T-helper 9 cell (primary cell): Measurements from ENCODE around the gene COASY.
A peak's percentile ranks its signal among the peaks of the same experiment; 100 is the strongest.

Experiments
- DNase-seq: peaks from one replicate; pipeline ENCODE4 v3.0.0-alpha.2; 2020
- total RNA-seq, 2 donors: gene quantifications; one replicate each; lab custom pipeline; 2026; lab: John Stamatoyannopoulos, UW

COASY gene
- total RNA-seq = 17.9 to 44.3 reads per million in 2 donors

DNA sequence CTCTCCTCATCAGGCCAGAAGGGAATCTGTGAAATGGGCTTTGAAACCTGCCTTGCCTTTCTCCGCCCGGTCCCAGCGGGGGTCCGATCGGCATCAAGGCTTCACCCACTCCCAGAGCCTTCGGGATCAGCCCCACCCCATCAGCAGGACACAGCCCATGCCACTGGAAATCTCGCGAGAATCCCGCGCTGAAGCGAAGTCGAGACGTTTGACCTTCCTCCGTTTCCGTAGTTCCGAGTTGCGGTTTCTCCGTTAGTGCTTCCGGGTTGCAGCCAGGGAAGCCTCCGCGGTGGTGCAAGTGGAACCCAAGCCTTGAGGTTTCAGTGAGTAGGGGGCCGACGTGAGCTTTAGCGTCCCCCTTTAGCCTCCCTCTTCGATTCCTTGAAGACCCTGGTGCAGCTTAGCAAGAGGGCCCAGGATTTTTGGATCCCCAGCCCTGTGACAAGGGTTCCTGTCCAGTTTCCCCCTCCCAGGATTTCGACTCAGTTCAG, at the start of gene COASY:
TSS of gene COASY (plus strand) at position 252 of the 491 bp plus-strand sequence. CDS start 475 bp downstream, outside the sequence.
- peak; percentile 87 for DNase-seq

DNA sequence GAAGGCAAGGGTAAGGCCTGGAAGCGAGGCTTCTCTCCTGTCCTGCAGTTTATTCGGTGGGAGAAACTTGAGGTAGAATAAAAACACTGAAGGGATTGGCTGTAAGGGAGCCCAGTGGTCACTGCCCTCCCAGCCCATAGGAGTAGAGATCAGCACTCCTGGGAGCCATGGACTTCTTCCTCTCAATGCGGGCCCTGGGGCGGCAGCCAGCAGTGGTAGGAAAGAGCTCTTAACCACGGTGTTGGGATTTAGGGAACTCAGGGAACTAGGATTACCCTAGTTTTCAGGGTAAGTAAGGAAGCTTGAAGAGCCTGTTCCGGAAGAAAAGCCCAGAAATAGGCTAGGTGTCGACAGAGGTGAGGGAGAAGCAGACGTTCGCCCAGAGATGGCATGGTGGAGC, 49.7 kb upstream of the COASY start:
- DNase-seq = no peak

DNA sequence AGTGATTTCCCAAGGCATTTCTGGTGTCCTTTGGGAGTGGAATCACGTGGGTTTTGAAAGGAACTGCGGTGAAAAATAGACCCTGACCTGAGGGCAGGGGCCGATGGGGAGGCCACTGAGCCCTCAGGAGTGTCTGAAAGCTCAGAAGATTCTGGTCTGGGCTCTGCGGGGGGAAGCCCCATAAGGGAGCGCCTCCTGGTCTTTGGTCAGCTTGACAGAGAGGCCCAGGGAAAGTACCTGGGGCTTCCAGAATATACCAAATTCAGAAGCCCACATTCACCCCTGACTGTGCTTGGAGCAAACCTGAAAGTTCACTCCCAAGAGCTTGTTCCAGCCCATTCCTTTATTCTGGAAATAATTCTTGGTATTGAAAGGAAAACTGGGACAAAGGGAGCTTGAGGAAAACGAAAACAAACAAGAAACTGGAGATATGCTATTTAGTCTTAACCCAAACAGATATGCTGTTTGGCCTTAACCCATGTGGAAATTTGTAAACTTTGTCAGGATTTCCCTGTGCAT, 49.2 kb upstream of the COASY start:
- no peak for DNase-seq

DNA sequence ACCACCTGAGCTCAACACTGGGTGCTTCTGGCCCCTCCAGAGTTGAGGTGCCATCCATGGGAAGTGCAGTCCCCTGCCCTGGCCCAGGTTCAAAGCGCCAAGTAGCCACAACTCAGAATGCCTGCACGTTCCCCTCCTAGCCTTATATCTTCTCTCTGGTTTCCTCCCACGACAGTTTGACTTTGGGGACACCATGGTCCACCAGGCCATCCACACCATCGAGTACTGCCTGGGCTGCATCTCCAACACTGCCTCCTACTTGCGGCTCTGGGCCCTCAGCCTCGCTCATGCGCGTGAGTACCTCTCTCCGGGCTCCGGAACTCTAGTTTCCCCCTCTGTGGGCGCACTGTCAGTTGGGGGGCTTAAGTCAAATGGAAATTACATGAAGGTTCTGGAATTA, 48.3 kb upstream of the COASY start:
- DNase-seq = no peak

DNA sequence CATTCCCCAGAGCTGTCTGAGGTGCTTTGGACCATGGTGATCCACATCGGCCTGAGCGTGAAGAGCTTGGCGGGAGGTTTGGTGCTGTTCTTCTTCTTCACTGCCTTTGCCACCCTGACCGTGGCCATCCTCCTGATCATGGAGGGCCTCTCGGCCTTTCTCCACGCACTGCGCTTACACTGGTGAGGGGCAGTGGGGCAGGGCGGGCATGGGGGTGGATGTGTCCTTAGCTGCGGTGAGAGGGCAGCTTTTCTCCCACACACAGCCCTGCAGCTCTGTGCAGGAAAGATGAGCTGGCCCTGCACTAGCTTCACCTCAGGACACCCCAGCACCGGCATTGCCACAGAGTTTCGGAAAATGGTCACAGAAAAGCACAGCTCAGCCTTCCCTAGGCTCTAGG, 47.7 kb upstream of the COASY start:
- no peak for DNase-seq

DNA sequence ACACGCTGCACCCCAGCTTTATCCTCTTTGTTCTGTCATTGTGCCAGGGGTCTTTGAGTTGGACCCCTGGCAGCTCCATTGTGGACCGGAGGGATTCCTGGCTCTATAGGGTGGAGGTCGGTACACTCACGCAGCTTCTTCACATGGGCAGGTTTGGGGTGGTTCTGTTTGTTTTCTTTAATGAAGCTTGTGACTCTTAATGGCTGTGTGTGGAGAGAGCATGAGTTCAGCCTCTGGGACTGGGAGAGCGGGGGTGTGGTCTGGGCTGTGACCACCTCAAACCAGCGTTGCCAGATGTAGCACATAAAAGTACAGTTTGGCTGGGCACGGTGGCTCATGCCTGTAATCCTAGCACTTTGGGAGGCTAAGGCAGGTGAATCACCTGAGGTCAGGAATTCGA, 47.1 kb upstream of the COASY start:
- DNase-seq = no peak

DNA sequence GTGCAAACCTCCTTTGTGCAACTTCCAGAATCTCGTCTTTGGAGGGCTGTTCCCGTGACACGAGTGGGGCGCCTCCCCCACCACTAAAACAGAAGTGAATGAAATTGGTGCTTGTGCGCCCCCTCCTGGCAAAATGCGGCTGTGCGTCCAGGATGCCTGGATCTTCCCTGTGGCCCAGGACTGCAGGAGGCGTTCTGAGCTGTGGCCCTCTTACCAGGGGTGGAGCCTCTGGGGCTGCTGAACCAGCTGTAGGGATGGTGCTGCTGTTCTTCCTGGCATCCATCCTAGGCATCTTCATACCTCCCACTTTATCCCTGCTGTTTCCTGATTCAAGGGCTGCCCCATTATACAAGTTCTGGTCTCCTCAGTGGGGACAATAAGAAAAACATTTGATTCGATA, 44.4 kb upstream of the COASY start:
- DNase-seq = peak; percentile 85

DNA sequence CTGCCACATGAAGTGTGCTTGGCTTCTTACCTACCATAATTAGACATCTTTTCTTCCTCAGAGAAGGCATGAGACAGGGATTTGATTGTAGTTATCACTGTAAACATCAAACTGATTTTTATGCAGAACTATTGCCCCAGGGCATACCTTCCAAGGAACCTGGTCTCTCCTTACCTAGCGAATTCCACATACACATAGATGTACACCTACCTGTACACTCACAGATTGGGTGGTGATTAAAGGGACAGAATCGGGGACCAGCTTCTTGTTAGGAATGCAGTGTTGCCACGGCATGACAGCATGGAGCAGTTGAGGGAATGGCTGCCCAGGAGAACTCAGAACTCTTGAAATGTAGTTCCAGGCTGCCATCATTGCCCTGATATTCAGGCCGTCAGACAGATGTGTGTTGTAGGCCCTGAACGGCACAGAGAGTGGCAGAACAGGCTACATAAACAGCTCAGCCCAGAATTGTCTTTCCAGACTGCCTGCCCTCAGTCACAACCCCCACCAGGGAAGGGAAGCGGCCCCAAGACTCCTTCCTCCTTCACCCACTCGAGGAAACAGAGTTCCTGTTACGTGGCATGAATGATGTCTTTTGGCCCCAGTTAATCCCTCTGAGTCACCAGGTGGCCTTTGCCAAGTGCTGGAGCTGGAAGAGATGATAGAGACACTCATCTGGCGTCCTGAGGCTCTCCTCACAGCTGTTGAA, 43.7 kb upstream of the COASY start:
- no peak for DNase-seq

DNA sequence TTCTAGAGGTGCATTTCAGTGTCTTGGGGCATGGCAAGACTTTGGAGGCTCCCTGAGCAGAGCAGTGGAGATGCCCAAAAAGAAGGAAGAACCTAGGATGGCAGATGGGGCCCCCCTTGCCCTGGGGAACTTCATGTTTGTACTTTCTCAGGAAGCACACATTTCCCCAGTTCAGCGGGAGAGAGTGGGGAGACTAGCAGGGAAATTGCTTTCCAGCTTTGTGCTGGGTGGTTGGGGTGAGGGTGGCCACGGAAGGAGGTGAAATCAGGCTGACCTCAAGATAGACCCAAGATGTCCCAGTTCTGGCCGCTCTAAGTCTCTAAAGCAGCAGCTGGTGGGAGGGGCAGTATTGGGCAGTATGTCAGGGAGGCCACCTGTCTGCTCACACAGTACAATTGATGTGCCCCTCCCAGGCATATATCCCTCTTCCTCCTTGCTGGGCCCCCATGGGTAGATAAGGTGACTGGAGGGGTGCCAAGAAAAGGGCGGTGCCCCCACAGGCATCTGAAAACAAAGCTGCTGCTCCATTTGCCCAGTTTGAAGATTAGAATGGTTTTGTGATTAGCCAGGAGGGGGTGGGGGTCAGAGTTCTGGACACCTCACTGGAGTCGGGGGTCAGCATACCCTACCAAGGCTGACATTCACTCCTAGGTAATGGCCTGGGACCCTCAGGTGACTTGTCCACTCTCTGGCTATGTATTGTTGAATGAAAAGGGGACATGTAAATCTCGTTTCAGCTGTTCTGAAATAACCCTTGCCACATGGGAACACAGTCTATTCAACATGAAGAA, 43.0 kb upstream of the COASY start:
- no peak for DNase-seq

DNA sequence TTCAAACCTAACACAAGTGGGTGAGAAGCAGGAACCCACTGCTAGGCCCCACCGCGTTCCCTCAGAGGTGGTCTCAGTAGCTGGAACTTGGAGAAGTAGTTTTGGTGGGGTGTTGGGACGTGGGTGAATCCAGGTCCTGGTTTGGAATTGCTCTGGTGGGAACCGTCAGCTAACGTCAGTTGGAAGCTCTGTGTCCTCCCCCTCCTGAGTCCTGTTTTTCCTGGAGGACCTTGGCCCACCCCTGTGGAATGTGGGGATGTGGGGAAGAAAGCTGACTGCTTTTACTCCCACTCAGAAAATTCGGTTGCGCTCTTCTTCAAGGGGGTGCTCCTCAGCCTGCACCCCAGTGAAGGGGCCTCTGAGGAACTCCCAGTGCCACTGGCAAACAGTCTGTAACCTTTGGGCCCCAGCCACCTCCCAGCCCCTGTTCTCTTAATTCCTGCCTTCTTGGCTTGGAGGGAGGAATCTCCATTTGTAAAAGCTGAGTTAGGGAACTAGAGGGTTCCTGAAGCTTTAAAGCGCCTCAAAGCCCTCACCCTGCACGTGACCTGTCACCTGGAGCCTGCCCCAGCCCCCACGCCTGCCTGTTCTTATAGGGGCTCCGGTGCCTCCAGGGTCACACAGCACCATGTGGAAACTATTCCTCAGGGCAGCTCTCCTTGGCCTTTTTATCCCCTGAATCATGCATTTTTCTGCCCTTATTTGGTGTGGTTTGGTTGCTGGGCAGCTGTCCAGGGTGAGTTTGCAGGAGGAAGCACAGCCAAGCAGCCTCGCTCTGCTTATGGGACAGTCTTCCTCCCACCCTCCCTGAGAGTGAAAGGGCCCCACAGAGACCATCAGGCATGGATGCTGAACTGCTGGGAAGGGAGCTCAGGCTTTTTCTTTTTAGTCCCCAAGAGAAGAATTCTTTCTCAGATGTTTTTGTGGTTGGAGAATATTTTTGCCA, 42.1 kb upstream of the COASY start:
- DNase-seq = no peak

DNA sequence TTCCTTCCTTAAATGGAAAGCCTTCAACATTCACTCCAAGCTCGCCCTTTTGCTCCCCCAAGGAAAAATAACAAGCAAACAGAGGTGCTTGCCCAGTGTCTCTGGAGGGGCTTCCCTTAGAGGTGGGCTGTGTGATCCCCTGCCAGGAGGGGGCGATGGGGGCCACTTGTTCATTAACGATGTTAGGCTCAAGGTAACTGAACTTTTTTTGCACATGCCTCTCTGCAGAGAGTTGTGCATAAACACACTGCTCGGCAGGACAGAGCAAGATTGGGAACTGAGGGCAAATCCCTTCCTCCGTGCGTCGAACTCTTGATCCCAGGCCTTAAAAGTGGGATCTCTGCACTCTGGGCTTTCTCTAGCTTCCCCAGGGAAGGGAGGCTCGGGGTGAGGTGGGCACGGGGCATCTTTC, 41.4 kb upstream of the COASY start:
- DNase-seq = no peak

DNA sequence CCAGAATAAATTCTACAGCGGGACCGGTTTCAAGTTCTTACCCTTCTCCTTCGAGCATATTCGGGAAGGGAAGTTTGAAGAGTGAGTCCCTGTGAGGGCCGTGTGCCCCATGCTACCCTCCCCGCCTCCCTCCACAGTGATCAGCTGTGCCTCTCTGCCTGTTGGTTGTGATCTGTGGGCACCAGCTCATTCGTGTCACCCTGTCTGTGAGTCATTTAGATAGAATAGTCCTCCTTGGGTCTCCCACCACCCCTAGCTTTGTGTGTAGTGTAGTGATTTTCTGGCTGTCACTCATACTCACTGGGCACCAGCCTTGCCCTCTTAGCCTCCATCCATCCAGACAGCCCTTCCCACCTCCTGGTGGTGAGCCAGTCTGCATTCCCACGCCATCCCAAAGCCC, 40.9 kb upstream of the COASY start:
- DNase-seq = no peak

DNA sequence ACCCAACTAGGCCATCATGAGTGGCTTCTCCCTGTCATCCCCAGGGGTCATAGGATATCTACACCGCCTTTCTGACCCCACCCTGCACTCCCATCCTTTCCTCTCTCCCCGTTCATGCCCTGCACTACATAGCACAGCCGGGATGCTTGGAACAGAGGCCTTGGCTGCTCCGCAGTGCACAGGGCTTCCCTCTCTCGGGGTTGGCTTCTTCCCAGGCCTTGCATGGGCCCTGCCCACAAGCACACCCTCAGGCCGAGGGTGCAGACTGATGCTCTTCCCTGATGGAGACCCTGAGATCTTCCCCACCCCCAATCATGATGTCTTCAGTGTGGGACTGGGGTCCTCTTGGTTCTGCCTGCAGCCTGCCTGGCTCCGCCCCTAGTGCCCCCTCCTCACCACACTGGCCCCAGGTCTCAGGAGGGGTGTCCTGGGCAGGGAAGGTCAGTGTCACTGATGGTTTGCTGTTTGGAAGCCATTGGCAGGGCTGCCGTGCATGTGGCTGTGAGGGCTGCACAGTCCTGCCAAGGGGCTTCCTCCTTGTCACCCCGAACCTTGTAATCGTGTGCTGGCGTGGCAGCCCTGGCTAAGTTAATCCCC, 40.2 kb upstream of the COASY start:
- no peak for DNase-seq

DNA sequence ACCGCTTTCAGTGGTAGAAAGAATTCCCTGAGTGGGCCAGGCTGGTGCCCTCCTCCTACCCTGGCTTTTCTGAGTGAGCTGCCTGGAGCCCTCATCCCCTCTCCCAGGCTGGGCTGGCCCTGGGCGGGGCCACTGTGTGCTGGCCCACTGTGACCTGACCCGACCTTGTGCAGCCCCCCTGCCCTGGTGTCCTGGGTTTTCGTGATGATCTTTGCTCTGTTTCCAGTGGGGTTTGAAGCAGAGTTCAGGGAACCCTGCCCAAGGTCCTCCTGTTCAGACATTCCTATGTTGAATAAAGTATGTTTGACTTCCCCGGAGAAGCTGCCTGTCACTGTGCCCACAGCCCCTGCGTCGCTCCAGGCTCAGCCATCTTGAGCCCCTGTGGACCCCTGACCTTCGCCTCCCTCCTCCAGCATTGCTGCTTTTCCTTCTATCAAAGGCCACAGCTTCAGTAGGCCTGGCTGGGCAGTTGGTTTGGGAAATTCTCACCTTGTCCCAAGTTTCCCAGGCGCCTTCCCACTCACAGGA, 39.6 kb upstream of the COASY start:
- DNase-seq = no peak

DNA sequence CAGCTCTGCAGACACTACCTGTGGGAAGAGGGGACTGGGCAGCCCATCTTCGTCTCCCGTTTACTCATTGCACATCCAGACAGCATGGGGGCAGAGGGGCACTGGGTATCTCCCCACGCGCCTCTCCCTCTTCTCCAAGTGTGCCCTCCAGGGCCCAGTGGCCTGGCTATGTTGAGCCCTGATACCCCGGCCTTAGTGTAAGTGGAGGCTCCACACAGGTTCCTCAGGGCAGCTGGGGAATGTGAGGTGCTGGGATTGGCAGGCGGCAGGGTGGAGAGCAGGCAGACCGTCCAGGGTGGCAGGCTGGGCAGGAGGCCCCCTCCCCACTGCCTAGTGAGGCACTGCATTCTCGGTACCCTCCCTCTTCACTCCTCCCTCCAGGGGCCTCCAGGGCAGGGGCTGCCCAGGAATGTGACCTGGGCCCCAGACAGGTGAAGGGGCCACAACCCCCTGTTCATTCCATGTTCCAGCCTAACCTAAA, 39.1 kb upstream of the COASY start:
- no peak for DNase-seq

DNA sequence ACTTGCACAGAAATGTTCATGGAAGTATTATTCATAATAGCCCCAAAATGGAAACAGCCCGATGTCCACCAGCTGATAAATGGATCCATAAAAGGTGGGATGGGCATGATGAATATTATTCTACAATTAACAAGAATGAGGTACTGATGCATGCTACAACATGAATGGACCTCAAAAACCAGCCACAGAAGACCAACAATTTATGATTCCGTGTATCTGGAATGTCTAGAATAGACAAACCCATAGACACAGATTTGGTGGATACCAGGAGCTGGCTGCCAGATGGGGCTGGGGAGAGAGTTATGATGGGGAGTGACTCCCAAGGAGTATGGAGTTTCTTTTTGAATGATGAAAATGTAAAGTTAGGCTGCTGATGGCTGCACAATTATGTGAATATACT, 36.7 kb upstream of the COASY start:
- DNase-seq = no peak

DNA sequence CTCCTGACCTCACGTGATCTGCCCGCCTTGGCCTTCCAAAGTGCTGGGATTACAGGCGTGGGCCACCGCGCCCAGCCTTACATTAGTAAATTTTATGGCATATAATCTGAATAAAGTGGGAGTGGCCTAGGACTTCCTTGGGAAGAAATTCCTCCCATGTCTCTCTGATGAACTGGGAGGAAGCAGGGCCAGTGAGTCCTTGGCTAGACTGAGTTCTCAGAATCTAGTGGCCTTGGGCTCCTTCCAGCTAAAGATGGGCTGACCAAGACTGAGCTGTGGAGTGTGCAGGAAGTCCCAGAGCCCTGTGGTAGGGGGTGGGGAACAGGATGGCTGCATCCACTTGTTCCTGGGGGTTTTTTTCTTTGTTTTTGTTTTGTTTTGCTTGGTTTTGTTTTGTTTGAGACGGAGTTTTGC, 35.9 kb upstream of the COASY start:
- no peak for DNase-seq

DNA sequence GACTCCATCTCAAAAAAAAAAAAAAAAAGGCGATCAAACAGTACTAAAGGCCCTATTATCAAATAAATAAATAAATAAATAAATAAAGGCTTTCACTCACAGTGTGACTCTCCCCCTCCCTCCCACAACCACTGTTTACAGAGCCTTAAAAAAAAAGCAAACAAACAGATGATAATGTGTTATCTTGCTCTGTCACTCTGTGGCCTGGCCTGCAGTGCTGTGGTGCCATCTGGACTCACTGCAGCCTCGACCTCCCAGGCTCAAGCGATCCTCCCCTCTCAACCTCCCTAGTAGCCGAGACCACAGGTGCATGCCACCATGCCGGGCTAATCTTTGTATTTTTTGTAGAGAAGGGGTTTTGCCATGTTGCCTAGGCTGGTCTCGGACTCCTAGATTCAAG, 34.0 kb upstream of the COASY start:
- DNase-seq = no peak

DNA sequence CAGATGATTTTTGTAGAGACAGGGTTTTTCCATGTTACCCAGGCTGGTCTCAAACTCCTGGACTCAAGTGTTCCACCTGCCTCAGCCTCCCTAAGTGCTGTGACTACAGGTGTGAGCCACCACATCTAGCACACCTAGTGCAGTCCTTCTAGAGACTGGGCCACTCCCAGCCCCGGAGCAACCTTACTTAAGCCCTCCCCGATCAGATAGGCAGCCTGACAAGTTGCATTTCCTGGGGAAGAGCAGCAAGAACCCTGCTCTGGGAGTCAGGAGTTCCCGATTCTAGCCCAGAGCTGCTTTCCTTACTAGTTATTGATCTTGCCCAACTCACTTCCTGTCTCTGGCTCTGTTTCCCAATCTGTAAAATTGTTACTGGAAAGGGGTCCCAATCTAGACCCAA, 32.9 kb upstream of the COASY start:
- DNase-seq = no peak

DNA sequence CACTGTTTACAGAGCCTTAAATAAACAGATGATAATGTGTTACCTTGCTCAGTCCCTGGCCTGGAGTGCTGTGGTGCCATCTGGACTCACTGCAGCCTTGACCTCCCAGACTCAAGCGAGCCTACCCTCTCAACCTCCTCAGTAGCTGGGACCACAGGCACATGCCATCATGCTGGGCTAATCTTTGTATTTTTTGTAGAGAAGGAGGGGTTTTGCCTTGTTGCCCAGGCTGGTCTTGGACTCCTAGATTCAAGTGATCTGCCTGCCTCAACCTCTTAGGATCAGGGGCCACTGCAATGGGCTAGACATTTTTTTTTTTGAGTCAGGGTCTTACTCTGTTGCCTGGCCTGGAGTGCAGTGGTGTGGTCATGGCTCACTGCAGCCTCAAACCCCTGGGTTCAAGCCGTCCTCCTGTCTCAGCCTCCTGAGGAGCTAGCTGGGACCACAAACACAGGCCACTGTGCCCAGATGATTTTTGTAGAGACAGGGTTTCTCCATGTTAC, 30.9 kb upstream of the COASY start:
- DNase-seq = no peak

DNA sequence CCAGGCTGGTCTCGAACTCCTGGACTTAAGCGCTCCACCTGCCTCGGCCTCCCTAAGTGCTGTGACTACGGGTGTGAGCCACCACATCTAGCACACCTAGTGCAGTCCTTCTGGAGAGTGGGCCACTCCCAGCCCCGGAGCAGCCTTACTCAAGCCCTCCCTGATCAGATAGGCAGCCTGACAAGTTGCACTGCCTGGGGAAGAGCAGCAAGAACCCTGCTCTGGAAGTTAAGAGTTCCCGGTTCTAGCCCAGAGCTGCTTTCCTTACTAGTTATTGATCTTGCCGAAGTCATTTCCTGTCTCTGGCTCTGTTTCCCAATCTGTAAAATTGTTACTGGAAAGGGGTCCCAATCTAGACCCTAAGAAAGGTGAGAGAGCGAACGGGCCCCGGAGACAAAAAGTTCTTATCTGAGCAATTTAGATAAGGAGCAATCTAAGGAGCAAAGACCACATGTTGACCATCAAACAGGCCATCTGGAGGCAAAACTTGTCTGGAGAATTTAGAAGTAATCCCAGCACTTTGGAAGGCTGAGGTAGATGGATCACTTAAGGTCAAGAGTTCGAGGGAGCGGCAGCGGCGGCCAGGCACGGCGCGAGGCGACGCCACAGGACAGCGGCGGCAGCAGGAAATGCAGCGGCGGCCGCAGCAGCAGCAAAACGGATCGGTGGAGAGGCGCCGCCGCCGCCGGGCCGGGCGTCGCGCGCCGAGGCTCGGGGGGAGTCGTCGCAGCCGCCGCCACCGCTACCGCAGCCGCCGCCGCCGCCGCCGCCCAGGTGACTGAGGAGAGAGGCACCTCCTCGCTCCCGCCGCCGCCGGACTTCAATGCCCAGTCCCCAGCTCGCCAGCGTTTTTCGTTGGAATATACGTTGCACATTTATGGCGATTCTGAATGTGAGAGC, 30.2 kb upstream of the COASY start:
- DNase-seq = peak; percentile 50
